ES-I3 (cell line): ENCODE data around the gene PFDN1.
"Not testable (repeated sequence)": the region's sequence is repeated elsewhere in the genome, so short reads cannot be mapped to it uniquely, and the experiment has no call there.

Experiments used
- H3K36me3 ChIP-seq: 2 replicates; pipeline ENCODE4 v1.6.1; 2013; ENCODE audit warnings: mild to moderate bottlenecking, low read length, control low read depth, moderate library complexity; ENCODE audit not compliant: insufficient read depth
- H3K4me1 ChIP-seq: 2 replicates; pipeline ENCODE4 v1.6.1; 2013; ENCODE audit warnings: mild to moderate bottlenecking, control low read depth, low read length; ENCODE audit not compliant: insufficient read depth
- H3K9ac ChIP-seq: 2 replicates; pipeline ENCODE4 v1.6.1; 2013; ENCODE audit warnings: low read depth, mild to moderate bottlenecking, low read length, moderate library complexity
- H3K9me3 ChIP-seq: 2 replicates; pipeline ENCODE4 v1.6.1; 2013; ENCODE audit warnings: mild to moderate bottlenecking, low read length, moderate library complexity; ENCODE audit not compliant: control insufficient read depth, insufficient read depth

The PFDN1 gene

DNA sequence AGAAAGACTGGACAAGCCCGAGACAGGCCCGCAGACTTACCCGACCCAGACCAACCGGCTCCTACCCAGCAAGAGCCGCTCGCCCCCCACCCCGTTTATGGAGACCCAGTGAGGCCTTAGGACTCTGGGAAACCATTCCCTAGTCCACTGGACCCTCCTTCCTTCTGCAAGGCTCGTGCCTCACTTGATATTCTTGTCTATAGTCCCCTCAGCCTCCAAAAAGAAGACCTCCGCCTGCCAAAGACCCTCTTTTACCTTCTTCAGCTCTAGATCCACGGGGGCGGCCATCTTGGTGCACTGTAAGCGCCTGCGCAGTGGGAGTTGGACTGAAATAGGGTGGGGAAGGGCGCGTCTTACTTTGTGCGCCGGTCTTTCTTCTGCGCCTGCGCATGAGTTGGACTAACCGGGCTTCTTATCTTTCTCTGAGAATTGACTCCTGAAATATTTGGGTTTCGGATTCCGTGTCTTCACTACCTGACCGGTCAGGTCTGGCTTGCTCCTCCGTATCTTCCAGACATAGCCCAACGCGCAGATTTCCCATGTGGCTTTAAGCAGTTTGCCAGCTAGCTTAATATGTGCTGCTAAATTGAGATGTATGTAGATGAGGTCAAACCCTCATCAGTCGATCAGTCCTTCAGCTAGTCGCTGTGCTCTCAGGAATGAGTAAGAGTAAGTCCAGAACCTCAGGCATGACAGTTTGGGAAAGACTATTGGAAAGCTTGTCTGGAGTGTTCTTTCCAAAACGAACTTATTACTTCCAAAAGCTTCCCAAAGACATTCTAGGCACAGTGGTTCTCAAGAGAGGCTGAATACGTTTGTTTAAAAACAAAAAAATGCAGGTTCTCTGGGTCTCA, at the start of gene PFDN1:
TSS of gene PFDN1 (minus strand) at position 316 of the 854 bp plus-strand sequence. CDS start at position 288, 28 bp downstream.
- Histone ChIP-seq H3K9me3 (no peaks in the 10 kb centered on the region), H3K36me3 (0 out of 2 replicates have a peak, but pooled peaks cover 2% of the 10 kb centered on the region), H3K4me1 (no peaks in the 10 kb centered on the region; the same call in none of the 2 replicates), H3K9ac (peak within 1 kb of the TSS; percentile 84)

- no peaks in the 10 kb centered on the region for H3K9me3 ChIP-seq
- no peak overlapping the region for H3K9ac ChIP-seq
- H3K4me1 ChIP-seq: peaks cover 12% of the 10 kb centered on the region; the same call in 1 of the 2 replicates
- no peaks in the 10 kb centered on the region for H3K36me3 ChIP-seq
Measured at GRCh38 chr5:140351609-140352334, 48.9 kb upstream of the PFDN1 start.

- H3K9me3 ChIP-seq: no peaks in the 10 kb centered on the region
- H3K36me3 ChIP-seq: no peaks in the 10 kb centered on the region
- peaks cover 17% of the 10 kb centered on the region for H3K4me1 ChIP-seq
- H3K9ac ChIP-seq: no peak overlapping the region
Measured at GRCh38 chr5:140349244-140349643, 46.3 kb upstream of the PFDN1 start.

- Histone ChIP-seq H3K9me3 (no peaks in the 10 kb centered on the region), H3K4me1 (peaks cover 17% of the 10 kb centered on the region), H3K9ac (no peak overlapping the region), H3K36me3 (no peaks in the 10 kb centered on the region)
Measured at GRCh38 chr5:140348104-140348503, 45.2 kb upstream of the PFDN1 start.

DNA sequence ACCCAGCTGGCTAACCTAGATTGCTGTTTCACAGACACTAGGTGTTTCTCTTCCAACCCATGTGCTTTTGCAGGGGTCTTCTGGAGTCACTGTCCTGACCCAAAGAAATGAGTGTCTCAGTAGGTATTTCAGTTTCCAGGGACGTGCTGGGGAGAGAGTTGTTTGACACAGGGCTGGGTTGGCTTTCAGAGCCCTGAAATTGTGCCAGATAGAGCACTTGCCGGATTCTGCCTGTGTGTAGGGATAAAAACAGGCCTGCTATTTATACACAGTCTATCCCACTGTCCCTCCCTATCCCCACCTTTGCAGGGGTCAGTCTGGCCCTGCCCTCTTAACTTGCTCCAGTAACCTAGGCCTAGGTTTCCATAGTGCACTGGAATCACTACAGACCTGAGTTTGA, 44.5 kb upstream of the PFDN1 start:
- Histone ChIP-seq H3K9ac (no peak overlapping the region), H3K4me1 (peaks cover 17% of the 10 kb centered on the region)

GRCh38 chr5:140346348-140347221, 43.7 kb upstream of the PFDN1 start, which contains the start of gene HBEGF:
Gene HBEGF, minus strand, starts transcription at chr5:140346603. Its CDS starts 275 bp downstream, at chr5:140346328.
- Histone ChIP-seq H3K4me1 (peaks cover 17% of the 10 kb centered on the region), H3K9ac (peak within 1 kb of the TSS; percentile 66; the same call in 1 of the 2 replicates), H3K36me3 (no peaks in the 10 kb centered on the region), H3K9me3 (no peaks in the 10 kb centered on the region)

More for the DNA sequence above, 44.5 kb upstream of the PFDN1 start:
- H3K9me3 ChIP-seq: no peaks in the 10 kb centered on the region
- H3K36me3 ChIP-seq: no peaks in the 10 kb centered on the region

DNA sequence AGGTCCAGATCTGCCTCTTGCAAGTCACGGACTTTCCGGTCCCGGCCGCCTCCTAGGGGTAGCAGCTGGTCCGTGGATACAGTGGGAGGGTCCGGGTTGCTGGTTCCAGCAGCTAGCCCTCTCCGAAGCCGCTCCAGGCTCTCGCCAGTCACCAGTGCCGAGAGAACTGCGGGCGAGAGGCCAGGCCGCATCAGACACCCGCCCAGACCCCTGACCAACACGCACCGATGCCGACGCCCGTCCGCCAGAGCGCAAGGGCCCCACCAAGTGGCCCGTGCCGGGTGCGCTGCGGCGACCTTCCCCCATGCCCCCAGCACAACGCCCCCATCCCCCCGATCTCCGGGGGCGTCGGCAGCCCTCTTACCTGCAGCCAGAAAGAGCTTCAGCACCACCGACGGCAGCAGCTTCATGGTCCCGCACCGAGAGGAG, 43.0 kb upstream of the PFDN1 start:
- no peaks in the 10 kb centered on the region for H3K36me3 ChIP-seq
- peaks cover 17% of the 10 kb centered on the region for H3K4me1 ChIP-seq
- peak overlapping the region; percentile 66; the same call in 1 of the 2 replicates for H3K9ac ChIP-seq
- no peaks in the 10 kb centered on the region for H3K9me3 ChIP-seq

DNA sequence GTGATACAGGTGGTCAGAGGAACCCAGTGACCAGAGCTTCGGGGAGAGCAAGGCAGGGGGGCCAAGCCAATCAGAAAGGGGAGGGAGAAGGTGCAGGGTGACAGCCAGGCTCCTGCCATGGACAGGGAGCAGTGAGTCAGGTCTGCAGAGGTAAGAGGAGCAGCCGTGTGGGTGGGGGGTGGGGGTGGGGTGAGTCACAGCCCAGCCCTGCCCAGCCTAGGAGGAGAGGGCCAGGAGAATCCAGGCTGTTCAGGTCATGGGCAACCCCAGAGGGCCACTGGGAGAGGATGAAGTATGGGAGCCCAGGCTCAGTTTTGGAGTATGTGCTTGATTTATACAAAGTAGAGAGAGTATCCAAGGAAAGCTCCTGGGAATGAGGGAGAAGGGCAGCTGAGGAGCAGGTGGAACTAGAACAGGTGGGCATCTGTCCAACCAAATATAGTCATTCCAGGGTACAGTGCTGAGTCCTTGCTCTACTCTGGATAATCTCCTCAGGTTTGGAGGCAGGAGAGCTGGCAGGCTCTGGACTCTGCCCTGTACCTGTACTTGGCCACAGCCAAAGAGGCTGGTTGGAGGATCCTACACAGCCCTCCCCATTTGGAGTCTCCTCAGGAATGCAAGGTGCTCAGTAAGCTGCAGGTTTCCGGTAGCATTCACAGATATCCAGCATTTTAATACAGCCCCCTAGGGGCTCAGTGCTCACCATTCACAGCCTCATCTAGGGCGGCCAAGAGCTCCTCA, 42.0 kb upstream of the PFDN1 start:
- H3K9me3 ChIP-seq: no peaks in the 10 kb centered on the region
- peaks cover 17% of the 10 kb centered on the region for H3K4me1 ChIP-seq
- peak overlapping the region; percentile 22; the same call in 1 of the 2 replicates for H3K9ac ChIP-seq
- H3K36me3 ChIP-seq: no peaks in the 10 kb centered on the region

DNA sequence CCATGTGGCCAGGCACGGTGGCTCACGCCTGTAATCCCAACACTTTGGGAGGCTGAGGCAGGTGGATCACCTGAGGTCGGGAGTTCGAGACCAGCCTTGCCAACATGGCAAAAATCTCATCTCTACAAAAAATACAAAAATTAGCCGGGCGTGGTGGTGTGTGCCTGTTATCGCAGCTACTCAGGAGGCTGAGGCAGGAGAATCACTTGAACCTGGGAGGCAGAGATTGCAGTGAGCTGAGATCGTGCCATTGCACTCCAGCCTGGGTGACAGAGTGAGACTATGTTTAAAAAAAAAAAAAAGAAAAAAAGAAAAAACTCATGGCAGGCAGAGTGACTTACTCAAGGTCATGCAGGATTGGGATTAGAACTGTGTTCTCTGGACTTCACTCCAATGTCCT, 40.9 kb upstream of the PFDN1 start:
- not testable (repeated sequence) for H3K4me1 ChIP-seq, H3K9ac ChIP-seq, H3K36me3 ChIP-seq, H3K9me3 ChIP-seq

DNA sequence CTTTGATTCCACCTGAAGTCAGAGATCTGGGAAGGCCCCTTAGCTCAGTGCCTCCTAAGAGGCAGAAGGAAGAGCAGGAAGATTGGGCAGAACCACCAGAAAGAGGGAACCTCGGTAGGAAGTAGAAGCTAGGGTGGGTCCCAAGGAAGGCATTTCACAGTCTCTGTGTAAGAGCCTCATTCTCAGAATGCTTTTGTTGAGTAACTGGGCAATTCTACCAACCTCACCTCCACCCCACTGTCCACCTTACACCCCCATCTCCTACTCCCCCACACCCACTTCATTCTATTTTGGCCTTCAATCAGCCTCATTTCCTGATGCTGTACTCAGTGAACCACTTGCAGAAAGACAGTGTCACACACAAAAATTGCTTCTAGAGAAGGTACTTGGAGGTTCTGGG, 40.0 kb upstream of the PFDN1 start:
- no peaks in the 10 kb centered on the region for H3K36me3 ChIP-seq
- H3K4me1 ChIP-seq: peaks cover 9% of the 10 kb centered on the region
- no peak overlapping the region for H3K9ac ChIP-seq
- H3K9me3 ChIP-seq: no peaks in the 10 kb centered on the region

- no peaks in the 10 kb centered on the region for H3K9me3 ChIP-seq
- peaks cover 9% of the 10 kb centered on the region for H3K4me1 ChIP-seq
- no peaks in the 10 kb centered on the region for H3K36me3 ChIP-seq
- H3K9ac ChIP-seq: no peak overlapping the region
Measured at GRCh38 chr5:140342287-140342686, 39.4 kb upstream of the PFDN1 start.

- Histone ChIP-seq H3K36me3 (no peaks in the 10 kb centered on the region), H3K9ac (no peak overlapping the region)
Measured at GRCh38 chr5:140341591-140341990, 38.7 kb upstream of the PFDN1 start.

GRCh38 chr5:140340605-140341121, 37.8 kb upstream of the PFDN1 start:
- Histone ChIP-seq H3K4me1 (peaks cover 5% of the 10 kb centered on the region), H3K9ac (no peak overlapping the region), H3K36me3 (no peaks in the 10 kb centered on the region)

More at GRCh38 chr5:140341591-140341990, 38.7 kb upstream of the PFDN1 start:
- Histone ChIP-seq H3K9me3 (no peaks in the 10 kb centered on the region), H3K4me1 (peaks cover 5% of the 10 kb centered on the region)

More at GRCh38 chr5:140340605-140341121, 37.8 kb upstream of the PFDN1 start:
- no peaks in the 10 kb centered on the region for H3K9me3 ChIP-seq
